Endothelial cell of umbilical vein (primary cell): ENCODE results near the gene IKZF3.

Experiments
- CTCF ChIP-seq, 2 donors: IDR thresholded peaks; 1 replicate in 1 of 2; 2 replicates in 1 of 2; pipeline ENCODE4 v1.5.1; 2011; ENCODE audit warnings: low read length in 2 of 2, mild to moderate bottlenecking in 2 of 2, moderate library complexity in 2 of 2, control low read depth in 1 of 2, inconsistent platforms in 1 of 2, low read depth in 1 of 2; ENCODE audit not compliant: insufficient read depth in 1 of 2; ENCODE audit errors: extremely low read depth in 1 of 2
- EZH2 ChIP-seq: IDR thresholded peaks from 2 replicates; pipeline ENCODE4 v1.6.1; 2012; ENCODE audit warnings: borderline replicate concordance, low read depth, mild to moderate bottlenecking, moderate library complexity, low read length, inconsistent platforms; ENCODE audit not compliant: severe bottlenecking
- FOS ChIP-seq: IDR thresholded peaks from 2 replicates; pipeline ENCODE4 v1.6.1; 2011; ENCODE audit warnings: mild to moderate bottlenecking, low read length, moderate library complexity, borderline replicate concordance; ENCODE audit not compliant: insufficient read depth
- GATA2 ChIP-seq: IDR thresholded peaks from 2 replicates; pipeline ENCODE4 v1.7.0; 2011; ENCODE audit warnings: low read depth, mild to moderate bottlenecking, moderate library complexity, mixed read lengths, low read length; ENCODE audit not compliant: insufficient read length, insufficient read depth
- JUN ChIP-seq: IDR thresholded peaks from 2 replicates; pipeline ENCODE4 v1.6.1; 2011; ENCODE audit warnings: borderline replicate concordance, low read depth; ENCODE audit not compliant: insufficient read length, insufficient read depth
- MAX ChIP-seq: IDR thresholded peaks from 2 replicates; pipeline ENCODE4 v1.6.1; 2011; ENCODE audit not compliant: insufficient read depth, insufficient read length
- MYC ChIP-seq: IDR thresholded peaks from one replicate; pipeline ENCODE4 v1.6.1; 2011; ENCODE audit warnings: mild to moderate bottlenecking, low read depth, low read length
- POLR2A ChIP-seq: IDR thresholded peaks from 2 replicates; pipeline ENCODE4 v1.6.1; 2012; ENCODE audit warnings: low read depth, mild to moderate bottlenecking, control low read depth, low read length
- POLR2AphosphoS5 ChIP-seq: IDR thresholded peaks from 2 replicates; pipeline ENCODE4 v1.6.1; 2012; ENCODE audit warnings: low read depth, mild to moderate bottlenecking, control low read depth, low read length, moderate library complexity; ENCODE audit not compliant: insufficient read depth

GRCh38 chr17:39739885-39740356, 124.2 kb downstream of the IKZF3 start:
- TF ChIP-seq MYC (no peak), EZH2 (peak; percentile 16), MAX (no peak), CTCF (IDR thresholded peaks at IDR 0.05; ENCODE audit: extremely low read depth in 1 of 2, insufficient read depth in 1 of 2, low read depth in 1 of 2, low read length in 2 of 2) (no peak), POLR2AphosphoS5 (no peak), POLR2A (no peak), FOS (no peak), GATA2 (no peak), JUN (no peak)
